Neural crest cell (in vitro differentiated cells): ENCODE data around the gene KCNA2. TPM values are rescaled to one million over a fixed set of nuclear protein-coding genes. Genes with fewer than 3 reads are reported as not detected.

Source experiments
- DNase-seq: peaks from one replicate; pipeline ENCODE4 v3.0.0; 2021; ENCODE audit warnings: low read depth, mixed read lengths, low spot score
- H3K27ac Mint-ChIP-seq: one replicate; pipeline ENCODE4 v1.8.0; 2021; ENCODE audit warnings: mild to moderate bottlenecking, mixed read lengths; ENCODE audit not compliant: unreplicated experiment
- H3K27me3 Mint-ChIP-seq: 2 replicates; pipeline ENCODE4 v1.8.0; 2021; ENCODE audit warnings: low read depth, mild to moderate bottlenecking, mixed read lengths
- H3K36me3 Mint-ChIP-seq: 2 replicates; pipeline ENCODE4 v1.8.0; 2021; ENCODE audit warnings: low read depth, mild to moderate bottlenecking, mixed read lengths
- H3K4me1 Mint-ChIP-seq: 2 replicates; pipeline ENCODE4 v1.8.0; 2021; ENCODE audit warnings: mixed read lengths
- H3K4me3 Mint-ChIP-seq: one replicate; pipeline ENCODE4 v1.8.0; 2021; ENCODE audit warnings: mild to moderate bottlenecking, mixed read lengths
- H3K9me3 Mint-ChIP-seq: 2 replicates; pipeline ENCODE4 v1.8.0; 2021; ENCODE audit warnings: mixed read lengths
- total RNA-seq: library from RNA; stranded (reverse); gene quantifications from 2 replicates; pipeline ENCODE4 v1.2.1, GENCODE V29; 2021
- TF ChIP-seq, protein P1 (sequence below): fragments of 200-600 bp; sonication (generic); conservative IDR thresholded peaks from 2 replicates; pipeline ENCODE4 v1.5.0; 2021; ENCODE audit warnings: antibody characterized with exemption, mild to moderate bottlenecking

The KCNA2 gene
- total RNA-seq, 1 donor from 2014 or later, result 2.5 TPM

- Mint-ChIP-seq H3K27me3 (peaks cover 70% of the 10 kb centered on the region), H3K36me3 (no peaks in the 10 kb centered on the region), H3K4me1 (no peaks in the 10 kb centered on the region), H3K27ac (no peak overlapping the region), H3K9me3 (no peaks in the 10 kb centered on the region), H3K4me3 (no peak overlapping the region)
- DNase-seq, result no peak
- TF ChIP-seq, protein P1, sequence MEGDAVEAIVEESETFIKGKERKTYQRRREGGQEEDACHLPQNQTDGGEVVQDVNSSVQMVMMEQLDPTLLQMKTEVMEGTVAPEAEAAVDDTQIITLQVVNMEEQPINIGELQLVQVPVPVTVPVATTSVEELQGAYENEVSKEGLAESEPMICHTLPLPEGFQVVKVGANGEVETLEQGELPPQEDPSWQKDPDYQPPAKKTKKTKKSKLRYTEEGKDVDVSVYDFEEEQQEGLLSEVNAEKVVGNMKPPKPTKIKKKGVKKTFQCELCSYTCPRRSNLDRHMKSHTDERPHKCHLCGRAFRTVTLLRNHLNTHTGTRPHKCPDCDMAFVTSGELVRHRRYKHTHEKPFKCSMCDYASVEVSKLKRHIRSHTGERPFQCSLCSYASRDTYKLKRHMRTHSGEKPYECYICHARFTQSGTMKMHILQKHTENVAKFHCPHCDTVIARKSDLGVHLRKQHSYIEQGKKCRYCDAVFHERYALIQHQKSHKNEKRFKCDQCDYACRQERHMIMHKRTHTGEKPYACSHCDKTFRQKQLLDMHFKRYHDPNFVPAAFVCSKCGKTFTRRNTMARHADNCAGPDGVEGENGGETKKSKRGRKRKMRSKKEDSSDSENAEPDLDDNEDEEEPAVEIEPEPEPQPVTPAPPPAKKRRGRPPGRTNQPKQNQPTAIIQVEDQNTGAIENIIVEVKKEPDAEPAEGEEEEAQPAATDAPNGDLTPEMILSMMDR, result no peak
Measured at GRCh38 chr1:110626889-110627288, 20.7 kb upstream of the KCNA2 start.

GRCh38 chr1:110620686-110621085 is 14.5 kb upstream of the KCNA2 start:
- no peak for DNase-seq
- no peak overlapping the region for H3K27ac Mint-ChIP-seq
- TF ChIP-seq, protein P1, result no peak
- peaks cover 5% of the 10 kb centered on the region for H3K4me1 Mint-ChIP-seq
- H3K36me3 Mint-ChIP-seq, result no peaks in the 10 kb centered on the region
- H3K4me3 Mint-ChIP-seq, result no peak overlapping the region
- H3K27me3 Mint-ChIP-seq, result peaks cover 93% of the 10 kb centered on the region
- no peaks in the 10 kb centered on the region for H3K9me3 Mint-ChIP-seq

- TF ChIP-seq, protein P1, result no peak
- Mint-ChIP-seq H3K4me3 (no peak overlapping the region), H3K4me1 (peaks cover 5% of the 10 kb centered on the region), H3K27me3 (peaks cover 93% of the 10 kb centered on the region), H3K27ac (no peak overlapping the region), H3K36me3 (no peaks in the 10 kb centered on the region), H3K9me3 (no peaks in the 10 kb centered on the region)
- DNase-seq, result no peak
Measured at GRCh38 chr1:110620250-110620615, 14.1 kb upstream of the KCNA2 start.

GRCh38 chr1:110619412-110620249 is 13.5 kb upstream of the KCNA2 start:
- no peak overlapping the region for H3K27ac Mint-ChIP-seq
- no peaks in the 10 kb centered on the region for H3K9me3 Mint-ChIP-seq
- no peaks in the 10 kb centered on the region for H3K36me3 Mint-ChIP-seq
- H3K27me3 Mint-ChIP-seq, result peaks cover 92% of the 10 kb centered on the region
- H3K4me3 Mint-ChIP-seq, result no peak overlapping the region
- peak; percentile 93 for DNase-seq
- TF ChIP-seq, protein P1, result peak; percentile 99
- H3K4me1 Mint-ChIP-seq, result peaks cover 5% of the 10 kb centered on the region

DNA sequence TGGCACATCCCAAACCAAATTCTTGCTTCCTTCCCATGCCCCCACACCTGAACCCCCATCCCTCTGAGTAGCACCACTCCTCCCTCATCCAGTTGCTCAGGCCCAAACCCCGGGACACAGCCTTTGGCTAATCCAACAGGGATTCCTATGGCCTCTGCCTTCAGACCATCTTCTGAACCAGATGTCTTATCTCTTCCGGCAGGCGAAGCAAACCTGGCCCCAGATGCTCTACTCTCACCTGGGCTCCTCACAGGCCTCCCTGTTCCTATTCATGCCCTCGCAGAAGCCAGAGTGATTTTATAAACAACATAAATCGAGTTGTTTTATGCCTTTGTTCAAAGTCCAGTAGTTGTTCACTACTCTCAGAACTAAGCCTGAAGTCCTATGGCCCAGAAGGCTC is 12.5 kb upstream of the KCNA2 start:
- peaks cover 92% of the 10 kb centered on the region for H3K27me3 Mint-ChIP-seq

More for the DNA sequence above, 12.5 kb upstream of the KCNA2 start:
- no peak overlapping the region for H3K27ac Mint-ChIP-seq
- no peak overlapping the region for H3K4me3 Mint-ChIP-seq
- H3K4me1 Mint-ChIP-seq, result peaks cover 5% of the 10 kb centered on the region
- TF ChIP-seq, protein P1, result no peak
- no peaks in the 10 kb centered on the region for H3K36me3 Mint-ChIP-seq
- DNase-seq, result no peak
- H3K9me3 Mint-ChIP-seq, result no peaks in the 10 kb centered on the region
